SK-N-SH treated with all-trans-retinoic acid at 6 μM for 48 hours (cell line): Measurements from ENCODE around the gene PPARA.
"Not testable (repeated sequence)": the region's sequence is repeated elsewhere in the genome, so short reads cannot be mapped to it uniquely, and the experiment has no call there.

Source experiments
- ATAC-seq: fragments of 200-7000 bp; cut with Tn5 transposase; 3 replicates; pipeline ENCODE4 v1.9.1; 2020; ENCODE audit warnings: mild to moderate bottlenecking, moderate library complexity
- BACH2 ChIP-seq: fragments of 250-450 bp; sonication (Bioruptor Pico); IDR thresholded peaks from 2 replicates; pipeline ENCODE4 v1.9.0; 2021; ENCODE audit warnings: mild to moderate bottlenecking, borderline replicate concordance
- CSDC2 ChIP-seq: fragments of 250-450 bp; sonication (Bioruptor Pico); IDR thresholded peaks from 2 replicates; pipeline ENCODE4 v1.5.0; 2020; ENCODE audit warnings: mild to moderate bottlenecking, moderate library complexity
- ESRRG ChIP-seq: fragments of 250-450 bp; sonication (Bioruptor Pico); IDR thresholded peaks from 2 replicates; pipeline ENCODE4 v1.6.1; 2021; ENCODE audit warnings: mild to moderate bottlenecking
- GLIS3 ChIP-seq: fragments of 250-450 bp; sonication (Bioruptor Pico); IDR thresholded peaks from 2 replicates; pipeline ENCODE4 v1.5.0; 2020; ENCODE audit warnings: mild to moderate bottlenecking, moderate library complexity
- ISL1 ChIP-seq: fragments of 250-450 bp; sonication (Bioruptor Pico); IDR thresholded peaks from 2 replicates; pipeline ENCODE4 v2.1.2; 2022; ENCODE audit warnings: mild to moderate bottlenecking, moderate library complexity
- OSR1 ChIP-seq: fragments of 250-450 bp; sonication (Bioruptor Pico); IDR thresholded peaks from 2 replicates; pipeline ENCODE4 v1.8.0; 2022; ENCODE audit warnings: moderate library complexity, mild to moderate bottlenecking, inconsistent platforms
- RARB ChIP-seq: fragments of 250-450 bp; sonication (Bioruptor Pico); IDR thresholded peaks from 2 replicates; pipeline ENCODE4 v1.8.0; 2021; ENCODE audit warnings: mild to moderate bottlenecking, moderate library complexity
- TCF4 ChIP-seq: fragments of 250-450 bp; sonication (Bioruptor Pico); IDR thresholded peaks from 2 replicates; pipeline ENCODE4 v1.8.0; 2021; ENCODE audit warnings: mild to moderate bottlenecking, moderate library complexity, borderline replicate concordance
- ZC3H10 ChIP-seq: fragments of 250-450 bp; sonication (Bioruptor Pico); IDR thresholded peaks from 2 replicates; pipeline ENCODE4 v1.5.1; 2021; ENCODE audit warnings: mild to moderate bottlenecking, moderate library complexity
- ZFP3 ChIP-seq: fragments of 250-450 bp; sonication (Bioruptor Pico); IDR thresholded peaks from 2 replicates; pipeline ENCODE4 v1.5.0; 2020; ENCODE audit warnings: mild to moderate bottlenecking, moderate library complexity
- ZFP30 ChIP-seq: fragments of 450-650 bp; formaldehyde crosslinking; IDR thresholded peaks from 2 replicates; pipeline ENCODE4 v1.5.0; 2022; ENCODE audit warnings: mild to moderate bottlenecking, moderate library complexity
- ZNF565 ChIP-seq: fragments of 450-650 bp; formaldehyde crosslinking; conservative IDR thresholded peaks from 2 replicates; pipeline ENCODE4 v1.5.0; 2020; ENCODE audit warnings: low read depth, mild to moderate bottlenecking, moderate library complexity
- ZNF8 ChIP-seq: fragments of 450-650 bp; formaldehyde crosslinking; IDR thresholded peaks from 2 replicates; pipeline ENCODE4 v1.5.0; 2020; ENCODE audit warnings: mild to moderate bottlenecking, moderate library complexity
- TF ChIP-seq, protein P1 (sequence below): fragments of 250-450 bp; sonication (Bioruptor Pico); IDR thresholded peaks from 2 replicates; pipeline ENCODE4 v1.8.0; 2020; ENCODE audit warnings: mild to moderate bottlenecking, moderate library complexity, borderline replicate concordance
- TF ChIP-seq, protein P2 (sequence below): fragments of 250-450 bp; sonication (Bioruptor Pico); IDR thresholded peaks from 2 replicates; pipeline ENCODE4 v1.5.1; 2020; ENCODE audit warnings: low read depth, mild to moderate bottlenecking, moderate library complexity
- TF ChIP-seq, protein P3 (sequence below): fragments of 250-450 bp; sonication (Bioruptor Pico); IDR thresholded peaks from 2 replicates; pipeline ENCODE4 v1.5.0; 2020; ENCODE audit warnings: mild to moderate bottlenecking, moderate library complexity
- TF ChIP-seq, protein P4 (sequence below): fragments of 250-450 bp; sonication (Bioruptor Pico); IDR thresholded peaks from 2 replicates; pipeline ENCODE4 v1.5.1; 2021; ENCODE audit warnings: mild to moderate bottlenecking, moderate library complexity

Gene PPARA

DNA sequence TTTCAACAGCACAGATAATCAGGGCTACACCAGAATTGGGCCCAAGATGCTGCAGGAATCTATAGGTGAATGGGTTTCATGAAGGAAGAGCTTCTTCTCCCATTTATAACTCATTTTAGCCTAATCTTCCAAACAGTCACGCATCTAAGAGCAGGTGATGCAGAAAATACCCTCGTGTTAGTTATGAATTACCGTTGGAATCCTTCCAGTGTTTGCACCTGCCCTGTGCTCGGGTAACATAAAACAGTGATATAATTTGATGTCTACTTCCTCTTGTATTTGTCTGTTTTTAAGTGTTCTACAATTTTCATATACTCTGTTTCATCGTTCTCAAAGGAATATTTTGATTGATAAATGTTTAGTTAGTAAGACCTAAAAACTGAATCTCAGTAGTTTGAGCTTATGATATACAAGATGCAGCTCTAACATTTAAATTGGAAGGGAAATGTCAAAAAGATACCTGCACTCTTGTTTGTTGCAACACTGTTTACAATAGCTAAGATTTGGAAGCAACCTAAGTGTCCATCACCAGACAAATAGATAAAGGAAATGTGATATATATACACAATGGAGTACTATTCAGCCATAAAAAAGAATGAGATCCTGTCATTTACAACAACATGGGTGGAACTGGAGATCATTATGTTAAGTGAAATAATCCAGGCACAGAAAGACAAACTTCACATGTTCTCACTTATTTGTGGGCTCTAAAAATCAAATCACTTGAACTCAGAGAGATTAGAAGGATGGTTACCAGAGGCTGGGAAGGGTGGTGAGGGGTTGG, 42.1 kb downstream of the PPARA start:
- no peak for TF ChIP-seq RARB (CRISPR knock-in tag)

DNA sequence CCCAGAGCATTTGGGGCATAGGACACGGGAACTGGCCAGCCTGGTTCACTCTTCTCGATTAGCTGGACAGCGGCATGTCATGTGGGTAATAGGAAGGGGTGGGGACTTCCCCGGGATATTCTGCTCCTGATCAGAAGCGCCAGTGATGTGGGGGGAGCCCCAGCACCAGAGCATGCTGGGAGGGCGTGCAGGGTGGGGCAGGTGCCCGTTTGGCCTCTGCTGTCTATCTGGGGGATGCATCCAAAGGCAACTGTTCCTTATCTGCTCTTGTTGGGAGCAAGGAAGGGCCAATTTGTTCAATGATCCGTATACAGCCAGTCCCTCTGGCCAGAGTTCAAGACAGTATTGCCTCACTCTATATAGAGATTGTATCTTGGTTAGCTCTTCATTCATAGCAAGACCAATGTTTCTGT, 43.6 kb downstream of the PPARA start:
- TF ChIP-seq, protein P1, sequence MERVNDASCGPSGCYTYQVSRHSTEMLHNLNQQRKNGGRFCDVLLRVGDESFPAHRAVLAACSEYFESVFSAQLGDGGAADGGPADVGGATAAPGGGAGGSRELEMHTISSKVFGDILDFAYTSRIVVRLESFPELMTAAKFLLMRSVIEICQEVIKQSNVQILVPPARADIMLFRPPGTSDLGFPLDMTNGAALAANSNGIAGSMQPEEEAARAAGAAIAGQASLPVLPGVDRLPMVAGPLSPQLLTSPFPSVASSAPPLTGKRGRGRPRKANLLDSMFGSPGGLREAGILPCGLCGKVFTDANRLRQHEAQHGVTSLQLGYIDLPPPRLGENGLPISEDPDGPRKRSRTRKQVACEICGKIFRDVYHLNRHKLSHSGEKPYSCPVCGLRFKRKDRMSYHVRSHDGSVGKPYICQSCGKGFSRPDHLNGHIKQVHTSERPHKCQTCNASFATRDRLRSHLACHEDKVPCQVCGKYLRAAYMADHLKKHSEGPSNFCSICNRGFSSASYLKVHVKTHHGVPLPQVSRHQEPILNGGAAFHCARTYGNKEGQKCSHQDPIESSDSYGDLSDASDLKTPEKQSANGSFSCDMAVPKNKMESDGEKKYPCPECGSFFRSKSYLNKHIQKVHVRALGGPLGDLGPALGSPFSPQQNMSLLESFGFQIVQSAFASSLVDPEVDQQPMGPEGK, result no peak
- peak; percentile 35; the same call in 1 of the 2 replicates for TF ChIP-seq TCF4 (CRISPR knock-in tag)
- TF ChIP-seq, all 23 proteins: peak for 1
- peak; percentile 25; the same call in 1 of the 3 replicates for ATAC-seq

More for the DNA sequence above, 42.1 kb downstream of the PPARA start:
- ATAC-seq, result no peak

DNA sequence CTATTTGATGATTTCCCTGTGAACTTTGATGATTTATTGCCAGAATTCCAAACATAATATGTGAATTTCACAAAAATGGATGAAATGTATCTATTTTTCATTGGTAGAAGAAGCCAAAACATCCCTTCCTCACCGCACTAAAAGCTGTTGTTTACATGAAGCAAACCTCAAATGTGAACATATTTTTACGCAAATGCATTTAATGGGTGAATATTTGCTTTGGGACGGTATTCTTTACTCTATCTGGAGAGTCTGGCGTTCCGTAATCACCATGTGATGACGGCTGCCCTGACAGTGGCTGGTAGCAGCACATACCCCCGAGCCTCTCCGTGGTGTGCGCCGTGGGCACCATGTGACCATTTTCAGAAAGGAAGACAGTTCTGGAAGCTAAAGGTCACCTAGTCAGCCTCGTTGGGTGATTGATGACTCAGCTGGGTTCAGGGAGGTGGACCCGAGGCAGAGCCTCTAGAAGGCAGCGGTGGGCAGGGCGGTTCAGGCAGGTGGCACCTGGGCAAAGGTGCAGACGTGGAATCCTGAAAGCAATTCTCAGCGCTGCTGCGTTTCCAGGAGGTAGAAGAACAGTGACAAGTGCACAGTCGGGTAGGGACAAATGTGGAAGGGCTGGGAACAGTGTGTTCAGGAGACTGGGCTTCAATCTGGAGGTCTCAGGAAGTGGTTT, 45.3 kb downstream of the PPARA start:
- no peak for ATAC-seq
- TF ChIP-seq ISL1 (CRISPR knock-in tag), result no peak
- no peak for TF ChIP-seq ZC3H10 (CRISPR knock-in tag)
- TF ChIP-seq ZNF565, result no peak

DNA sequence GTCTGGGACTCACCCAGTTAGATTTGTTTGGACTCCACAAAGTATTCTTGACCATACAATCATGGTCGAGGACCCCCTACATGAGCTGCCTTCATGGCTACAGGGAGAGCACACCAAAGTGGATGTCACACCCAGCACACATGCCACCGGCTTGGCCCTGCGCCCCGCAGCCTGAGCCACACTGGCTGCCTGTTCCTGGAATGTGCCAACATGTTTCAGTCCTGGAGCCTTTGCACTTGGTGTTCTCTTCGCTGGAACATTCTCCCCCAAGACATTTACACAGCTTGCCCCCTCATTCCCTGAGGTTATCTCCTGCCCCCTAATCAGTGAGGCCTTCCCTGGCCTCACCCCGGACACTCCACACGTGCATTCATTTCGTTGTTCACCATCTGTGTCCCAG, 46.0 kb downstream of the PPARA start:
- no peak for ATAC-seq
- TF ChIP-seq OSR1 (CRISPR knock-in tag) (no peak), GLIS3 (CRISPR knock-in tag) (no peak), ZFP30 (CRISPR knock-in tag) (no peak)
- TF ChIP-seq, all 23 proteins: peak for 0

DNA sequence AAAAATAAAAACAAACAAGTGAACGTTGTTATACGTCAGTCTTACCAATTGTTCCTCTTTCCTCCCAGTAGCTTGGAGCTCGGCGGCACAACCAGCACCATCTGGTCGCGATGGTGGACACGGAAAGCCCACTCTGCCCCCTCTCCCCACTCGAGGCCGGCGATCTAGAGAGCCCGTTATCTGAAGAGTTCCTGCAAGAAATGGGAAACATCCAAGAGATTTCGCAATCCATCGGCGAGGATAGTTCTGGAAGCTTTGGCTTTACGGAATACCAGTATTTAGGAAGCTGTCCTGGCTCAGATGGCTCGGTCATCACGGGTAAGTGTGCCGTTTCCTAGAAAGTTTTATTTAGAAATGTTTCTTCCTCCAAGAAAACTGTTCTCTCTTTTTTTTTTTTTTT, 47.9 kb downstream of the PPARA start:
- no peak for ATAC-seq
- TF ChIP-seq, protein P2, sequence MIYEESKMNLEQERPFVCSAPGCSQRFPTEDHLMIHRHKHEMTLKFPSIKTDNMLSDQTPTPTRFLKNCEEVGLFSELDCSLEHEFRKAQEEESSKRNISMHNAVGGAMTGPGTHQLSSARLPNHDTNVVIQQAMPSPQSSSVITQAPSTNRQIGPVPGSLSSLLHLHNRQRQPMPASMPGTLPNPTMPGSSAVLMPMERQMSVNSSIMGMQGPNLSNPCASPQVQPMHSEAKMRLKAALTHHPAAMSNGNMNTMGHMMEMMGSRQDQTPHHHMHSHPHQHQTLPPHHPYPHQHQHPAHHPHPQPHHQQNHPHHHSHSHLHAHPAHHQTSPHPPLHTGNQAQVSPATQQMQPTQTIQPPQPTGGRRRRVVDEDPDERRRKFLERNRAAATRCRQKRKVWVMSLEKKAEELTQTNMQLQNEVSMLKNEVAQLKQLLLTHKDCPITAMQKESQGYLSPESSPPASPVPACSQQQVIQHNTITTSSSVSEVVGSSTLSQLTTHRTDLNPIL (CRISPR knock-in tag), result no peak
- no peak for TF ChIP-seq BACH2 (CRISPR knock-in tag)
- TF ChIP-seq, protein P3, sequence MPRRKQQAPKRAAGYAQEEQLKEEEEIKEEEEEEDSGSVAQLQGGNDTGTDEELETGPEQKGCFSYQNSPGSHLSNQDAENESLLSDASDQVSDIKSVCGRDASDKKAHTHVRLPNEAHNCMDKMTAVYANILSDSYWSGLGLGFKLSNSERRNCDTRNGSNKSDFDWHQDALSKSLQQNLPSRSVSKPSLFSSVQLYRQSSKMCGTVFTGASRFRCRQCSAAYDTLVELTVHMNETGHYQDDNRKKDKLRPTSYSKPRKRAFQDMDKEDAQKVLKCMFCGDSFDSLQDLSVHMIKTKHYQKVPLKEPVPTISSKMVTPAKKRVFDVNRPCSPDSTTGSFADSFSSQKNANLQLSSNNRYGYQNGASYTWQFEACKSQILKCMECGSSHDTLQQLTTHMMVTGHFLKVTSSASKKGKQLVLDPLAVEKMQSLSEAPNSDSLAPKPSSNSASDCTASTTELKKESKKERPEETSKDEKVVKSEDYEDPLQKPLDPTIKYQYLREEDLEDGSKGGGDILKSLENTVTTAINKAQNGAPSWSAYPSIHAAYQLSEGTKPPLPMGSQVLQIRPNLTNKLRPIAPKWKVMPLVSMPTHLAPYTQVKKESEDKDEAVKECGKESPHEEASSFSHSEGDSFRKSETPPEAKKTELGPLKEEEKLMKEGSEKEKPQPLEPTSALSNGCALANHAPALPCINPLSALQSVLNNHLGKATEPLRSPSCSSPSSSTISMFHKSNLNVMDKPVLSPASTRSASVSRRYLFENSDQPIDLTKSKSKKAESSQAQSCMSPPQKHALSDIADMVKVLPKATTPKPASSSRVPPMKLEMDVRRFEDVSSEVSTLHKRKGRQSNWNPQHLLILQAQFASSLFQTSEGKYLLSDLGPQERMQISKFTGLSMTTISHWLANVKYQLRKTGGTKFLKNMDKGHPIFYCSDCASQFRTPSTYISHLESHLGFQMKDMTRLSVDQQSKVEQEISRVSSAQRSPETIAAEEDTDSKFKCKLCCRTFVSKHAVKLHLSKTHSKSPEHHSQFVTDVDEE (CRISPR knock-in tag), result no peak
- no peak for TF ChIP-seq ZNF8 (CRISPR knock-in tag)
- TF ChIP-seq ISL1 (CRISPR knock-in tag), result no peak
- TF ChIP-seq, protein P1, result no peak
- TF ChIP-seq ESRRG, result no peak
- TF ChIP-seq, protein P4, sequence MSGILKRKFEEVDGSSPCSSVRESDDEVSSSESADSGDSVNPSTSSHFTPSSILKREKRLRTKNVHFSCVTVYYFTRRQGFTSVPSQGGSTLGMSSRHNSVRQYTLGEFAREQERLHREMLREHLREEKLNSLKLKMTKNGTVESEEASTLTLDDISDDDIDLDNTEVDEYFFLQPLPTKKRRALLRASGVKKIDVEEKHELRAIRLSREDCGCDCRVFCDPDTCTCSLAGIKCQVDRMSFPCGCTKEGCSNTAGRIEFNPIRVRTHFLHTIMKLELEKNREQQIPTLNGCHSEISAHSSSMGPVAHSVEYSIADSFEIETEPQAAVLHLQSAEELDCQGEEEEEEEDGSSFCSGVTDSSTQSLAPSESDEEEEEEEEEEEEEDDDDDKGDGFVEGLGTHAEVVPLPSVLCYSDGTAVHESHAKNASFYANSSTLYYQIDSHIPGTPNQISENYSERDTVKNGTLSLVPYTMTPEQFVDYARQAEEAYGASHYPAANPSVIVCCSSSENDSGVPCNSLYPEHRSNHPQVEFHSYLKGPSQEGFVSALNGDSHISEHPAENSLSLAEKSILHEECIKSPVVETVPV, result no peak
- no peak for TF ChIP-seq ZFP3 (CRISPR knock-in tag)
- TF ChIP-seq GLIS3 (CRISPR knock-in tag), result no peak
- no peak for TF ChIP-seq ZNF565
- no peak for TF ChIP-seq CSDC2 (CRISPR knock-in tag)
- no peak for TF ChIP-seq TCF4 (CRISPR knock-in tag)

DNA sequence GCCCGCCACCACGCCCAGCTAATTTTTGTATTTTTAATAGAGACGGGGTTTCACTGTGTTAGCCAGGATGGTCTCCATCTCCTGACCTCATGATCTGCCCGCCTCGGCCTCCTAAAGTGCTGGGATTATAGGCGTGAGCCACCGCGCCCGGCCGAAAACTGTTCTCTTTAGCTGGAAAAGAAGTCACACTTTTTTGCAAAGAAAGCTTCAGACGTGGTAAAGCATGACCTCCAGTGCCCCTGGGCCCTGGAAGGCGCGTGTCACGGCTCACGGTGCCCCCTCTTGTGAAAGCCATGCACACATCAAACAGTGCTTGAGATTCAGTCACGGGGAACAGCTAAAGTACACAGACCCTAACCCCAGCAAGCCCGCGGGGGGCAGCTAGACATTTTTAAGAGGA, 48.5 kb downstream of the PPARA start:
- ATAC-seq, result not testable (repeated sequence)
